BE2C (cell line): Measurements from ENCODE around the gene THBS2.

Source experiments
- DNase-seq: peaks from one replicate; pipeline ENCODE4 v3.0.0-alpha.2; 2020
- H3K27me3 ChIP-seq: fragments of 250-450 bp; sonication (Bioruptor Pico); 2 replicates; pipeline ENCODE4 v1.5.1; 2020; ENCODE audit warnings: mild to moderate bottlenecking
- H3K36me3 ChIP-seq: fragments of 250-450 bp; sonication (Bioruptor Pico); 2 replicates; pipeline ENCODE4 v1.5.1; 2020; ENCODE audit warnings: mild to moderate bottlenecking
- H3K4me1 ChIP-seq: fragments of 250-450 bp; sonication (Bioruptor Pico); 2 replicates; pipeline ENCODE4 v1.5.1; 2020
- H3K4me3 ChIP-seq: 2 replicates; pipeline ENCODE4 v1.5.1; 2011; ENCODE audit warnings: low read depth, low read length
- H3K9me3 ChIP-seq: fragments of 250-450 bp; sonication (Bioruptor Pico); 2 replicates; pipeline ENCODE4 v1.5.1; 2020
- TF ChIP-seq, protein P1 (sequence below): IDR thresholded peaks from 2 replicates; pipeline ENCODE4 v1.5.1; 2012; ENCODE audit warnings: mild to moderate bottlenecking, low read depth, low read length

Gene THBS2

DNA sequence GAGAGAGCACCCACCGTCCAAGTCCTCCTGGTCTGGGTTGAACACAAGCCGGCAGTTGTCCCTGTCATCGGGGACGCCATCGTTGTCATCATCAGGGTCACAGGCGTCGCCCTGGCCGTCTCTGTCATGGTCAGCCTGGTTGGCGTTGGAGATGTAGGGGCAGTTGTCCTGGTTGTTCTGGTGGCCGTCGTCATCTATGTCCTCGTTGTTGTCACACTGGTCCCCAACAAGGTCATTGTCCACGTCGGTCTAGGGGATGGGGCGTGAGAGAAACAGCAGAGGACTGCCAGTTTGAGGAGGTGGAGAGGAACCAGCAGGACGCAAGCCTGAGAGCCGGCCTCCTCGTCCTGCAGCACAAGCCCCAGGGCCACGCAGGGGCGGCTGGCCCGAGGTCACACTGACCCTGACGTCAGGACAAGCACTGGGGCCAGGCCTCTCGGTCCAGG, 28.5 kb downstream of the THBS2 start:
- Histone ChIP-seq H3K27me3 (no peaks in the 10 kb centered on the region), H3K4me1 (0 out of 2 replicates have a peak, but pooled peaks cover 5% of the 10 kb centered on the region), H3K4me3 (no peak overlapping the region), H3K9me3 (no peaks in the 10 kb centered on the region), H3K36me3 (no peaks in the 10 kb centered on the region)
- TF ChIP-seq, protein P1, sequence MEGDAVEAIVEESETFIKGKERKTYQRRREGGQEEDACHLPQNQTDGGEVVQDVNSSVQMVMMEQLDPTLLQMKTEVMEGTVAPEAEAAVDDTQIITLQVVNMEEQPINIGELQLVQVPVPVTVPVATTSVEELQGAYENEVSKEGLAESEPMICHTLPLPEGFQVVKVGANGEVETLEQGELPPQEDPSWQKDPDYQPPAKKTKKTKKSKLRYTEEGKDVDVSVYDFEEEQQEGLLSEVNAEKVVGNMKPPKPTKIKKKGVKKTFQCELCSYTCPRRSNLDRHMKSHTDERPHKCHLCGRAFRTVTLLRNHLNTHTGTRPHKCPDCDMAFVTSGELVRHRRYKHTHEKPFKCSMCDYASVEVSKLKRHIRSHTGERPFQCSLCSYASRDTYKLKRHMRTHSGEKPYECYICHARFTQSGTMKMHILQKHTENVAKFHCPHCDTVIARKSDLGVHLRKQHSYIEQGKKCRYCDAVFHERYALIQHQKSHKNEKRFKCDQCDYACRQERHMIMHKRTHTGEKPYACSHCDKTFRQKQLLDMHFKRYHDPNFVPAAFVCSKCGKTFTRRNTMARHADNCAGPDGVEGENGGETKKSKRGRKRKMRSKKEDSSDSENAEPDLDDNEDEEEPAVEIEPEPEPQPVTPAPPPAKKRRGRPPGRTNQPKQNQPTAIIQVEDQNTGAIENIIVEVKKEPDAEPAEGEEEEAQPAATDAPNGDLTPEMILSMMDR = no peak
- DNase-seq = no peak

DNA sequence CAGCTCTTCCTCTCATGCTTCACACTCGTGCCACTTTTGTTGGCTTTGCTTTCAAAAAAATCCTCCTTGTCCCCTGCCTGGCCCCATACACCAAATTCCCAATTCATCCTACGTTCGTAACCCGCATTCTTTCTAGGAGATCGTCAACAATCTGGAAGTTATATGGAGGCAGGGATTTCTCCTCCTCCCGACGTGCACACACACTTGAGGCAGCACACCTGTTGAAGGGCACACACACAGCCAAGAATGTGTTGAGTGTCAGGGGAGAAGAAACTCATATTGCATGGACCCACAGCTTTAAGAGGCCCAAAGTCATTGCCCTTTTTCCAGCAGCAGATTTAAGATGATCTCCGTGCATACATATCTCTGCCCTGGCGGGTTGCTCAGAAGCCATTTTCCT, 28.9 kb downstream of the THBS2 start:
- no peak for DNase-seq
- Histone ChIP-seq H3K27me3 (no peaks in the 10 kb centered on the region), H3K36me3 (no peaks in the 10 kb centered on the region), H3K4me3 (no peak overlapping the region), H3K9me3 (no peaks in the 10 kb centered on the region), H3K4me1 (0 out of 2 replicates have a peak, but pooled peaks cover 5% of the 10 kb centered on the region)
- TF ChIP-seq, protein P1 = no peak

DNA sequence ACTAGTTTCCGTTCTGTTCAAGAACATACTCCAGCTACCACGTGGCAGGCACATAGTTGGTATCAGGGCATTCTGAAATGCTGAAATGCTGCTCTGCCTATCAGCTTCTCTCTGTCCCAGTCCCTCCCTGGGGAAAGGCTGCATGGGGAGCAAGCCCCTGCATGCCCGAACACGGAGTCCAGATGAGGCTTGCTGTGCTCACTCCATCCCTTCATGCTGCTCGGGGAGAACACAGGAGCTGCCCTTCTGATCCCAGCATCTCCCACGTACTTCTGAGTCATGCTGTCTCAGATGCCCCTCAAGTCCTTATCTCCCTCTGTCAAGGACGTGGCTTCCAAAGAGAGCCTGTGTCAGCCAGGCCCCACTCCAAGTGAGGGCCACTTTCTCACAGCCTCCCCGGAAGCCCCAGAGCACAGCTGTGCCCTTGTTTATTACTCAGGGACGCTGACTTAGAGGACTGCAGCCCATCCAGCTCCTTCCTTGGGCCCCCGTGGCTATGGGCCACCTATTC, 29.4 kb downstream of the THBS2 start:
- Histone ChIP-seq H3K27me3 (no peaks in the 10 kb centered on the region), H3K9me3 (no peaks in the 10 kb centered on the region), H3K36me3 (no peaks in the 10 kb centered on the region), H3K4me1 (0 out of 2 replicates have a peak, but pooled peaks cover 5% of the 10 kb centered on the region), H3K4me3 (no peak overlapping the region)
- TF ChIP-seq, protein P1 = no peak
- no peak for DNase-seq

DNA sequence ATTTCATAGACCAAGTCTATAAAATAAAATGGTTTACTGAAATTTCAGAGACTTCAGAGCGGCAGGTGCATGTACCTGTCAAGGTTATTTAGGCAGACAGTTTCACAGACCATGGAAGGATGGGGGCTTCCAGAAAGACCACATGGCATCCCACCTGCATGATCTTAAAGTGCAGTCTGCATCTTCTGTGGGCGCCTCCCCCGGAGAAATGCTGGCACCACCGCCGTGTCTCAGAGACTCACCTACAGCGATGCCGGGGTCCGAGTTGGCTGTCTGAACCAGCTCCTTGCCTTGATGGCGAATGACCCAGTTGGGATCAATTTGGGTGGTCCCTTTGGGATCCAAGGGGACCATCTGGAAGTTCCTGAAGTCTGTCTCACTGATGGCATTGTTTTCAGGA, 30.6 kb downstream of the THBS2 start:
- no peak overlapping the region for H3K4me3 ChIP-seq
- H3K4me1 ChIP-seq = 0 out of 2 replicates have a peak, but pooled peaks cover 5% of the 10 kb centered on the region
- no peak for DNase-seq
- TF ChIP-seq, protein P1 = no peak
- no peaks in the 10 kb centered on the region for H3K9me3 ChIP-seq
- no peaks in the 10 kb centered on the region for H3K36me3 ChIP-seq
- H3K27me3 ChIP-seq = no peaks in the 10 kb centered on the region

DNA sequence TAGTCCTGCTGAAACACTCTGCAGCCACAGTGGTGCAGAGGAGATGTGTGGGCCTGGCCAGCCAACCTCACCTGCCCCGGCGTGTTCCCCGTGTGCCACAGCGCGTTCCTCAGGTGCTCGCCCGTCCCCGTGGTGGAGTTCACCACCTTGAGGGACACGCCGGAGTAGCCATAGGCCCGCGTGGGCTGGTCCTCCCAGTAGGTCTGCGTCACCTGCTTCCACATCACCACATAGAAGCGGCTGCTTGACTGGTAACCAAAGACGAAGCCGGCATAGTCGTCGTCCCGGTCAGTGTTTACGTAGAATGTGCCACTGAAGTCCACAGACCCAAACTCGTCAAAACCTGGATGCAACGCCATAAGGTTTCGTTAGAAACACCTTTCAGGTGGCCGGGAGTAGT, 31.5 kb downstream of the THBS2 start:
- no peaks in the 10 kb centered on the region for H3K36me3 ChIP-seq
- DNase-seq = no peak
- TF ChIP-seq, protein P1 = no peak
- H3K4me3 ChIP-seq = no peak overlapping the region
- H3K27me3 ChIP-seq = no peaks in the 10 kb centered on the region
- H3K4me1 ChIP-seq = 0 out of 2 replicates have a peak, but pooled peaks cover 5% of the 10 kb centered on the region
- H3K9me3 ChIP-seq = no peaks in the 10 kb centered on the region

DNA sequence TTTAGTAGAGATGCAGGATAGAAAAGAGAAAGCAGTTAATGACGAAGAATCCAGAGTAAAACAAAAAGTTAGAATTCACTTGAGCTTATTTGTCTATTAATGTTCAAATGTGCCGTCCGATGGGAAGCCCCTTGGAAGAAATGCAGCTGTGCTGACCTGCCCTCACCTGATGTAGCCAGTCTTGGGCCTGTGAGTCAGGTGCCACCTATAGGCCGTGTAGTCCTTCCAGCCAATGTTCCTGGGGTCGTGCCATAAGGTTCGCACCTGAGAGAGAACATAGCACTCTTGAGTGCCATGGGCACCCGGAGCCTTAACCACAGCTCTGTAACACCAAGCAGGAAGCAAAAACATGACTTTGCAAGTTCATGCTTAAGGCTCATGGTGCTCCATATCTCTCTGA, 32.4 kb downstream of the THBS2 start:
- Histone ChIP-seq H3K27me3 (no peaks in the 10 kb centered on the region), H3K4me1 (0 out of 2 replicates have a peak, but pooled peaks cover 5% of the 10 kb centered on the region), H3K36me3 (no peaks in the 10 kb centered on the region), H3K4me3 (no peak overlapping the region), H3K9me3 (no peaks in the 10 kb centered on the region)
- no peak for DNase-seq
- TF ChIP-seq, protein P1 = no peak
